PFSK-1 (cell line): ENCODE data around the gene GCLC.

Experiments used
- FOXP2 ChIP-seq: optimal IDR thresholded peaks from 2 replicates; pipeline ENCODE3; 2011; ENCODE audit warnings: borderline replicate concordance, control low read depth, inconsistent platforms; ENCODE audit not compliant: insufficient read depth; ENCODE audit errors: extremely low read length, extremely low read depth
- POLR2AphosphoS5 ChIP-seq: IDR thresholded peaks from 2 replicates; pipeline ENCODE4 v1.6.1; 2012; ENCODE audit warnings: low read depth, mild to moderate bottlenecking, control low read depth, low read length, moderate library complexity
- REST ChIP-seq, 2 experiments: IDR thresholded peaks; 2 replicates each; pipeline versions ENCODE4 v1.6.1 to v1.8.0; 2011 to 2012; ENCODE audit warnings: low read depth in 2 of 2, low read length in 2 of 2, control low read depth in 1 of 2, inconsistent platforms in 1 of 2, mild to moderate bottlenecking in 1 of 2, moderate library complexity in 1 of 2; ENCODE audit not compliant: insufficient read depth in 1 of 2
- SIN3A ChIP-seq: IDR thresholded peaks from 2 replicates; pipeline ENCODE4 v1.6.1; 2012; ENCODE audit warnings: mild to moderate bottlenecking, low read length, moderate library complexity, borderline replicate concordance; ENCODE audit not compliant: insufficient read depth
- TAF1 ChIP-seq: IDR thresholded peaks from 2 replicates; pipeline ENCODE4 v1.6.1; 2012; ENCODE audit warnings: low read length, control low read depth, borderline replicate concordance; ENCODE audit not compliant: insufficient read depth

GRCh38 chr6:53593001-53593488, 48.1 kb upstream of the GCLC start:
- TF ChIP-seq TAF1, result no peak
- TF ChIP-seq POLR2AphosphoS5, result no peak
- no peak for TF ChIP-seq REST (IDR thresholded peaks at IDR 0.05; ENCODE audit: insufficient read depth in 1 of 2, low read depth in 2 of 2, low read length in 2 of 2)
- TF ChIP-seq SIN3A, result no peak
- TF ChIP-seq FOXP2, result no peak
